Muscle of leg (tissue), 11 donors: ENCODE data around the gene TSBP1. TPM values are rescaled to one million over a fixed set of nuclear protein-coding genes. Genes with fewer than 3 reads are reported as not detected.

Source experiments
- DNase-seq: peaks from one replicate; pipeline ENCODE4 v3.0.0; 2013
- H3K27ac ChIP-seq: one replicate; pipeline ENCODE4 v1.5.1; 2013; ENCODE audit warnings: mild to moderate bottlenecking, low read length, control low read depth
- H3K27me3 ChIP-seq: one replicate; pipeline ENCODE4 v1.6.1; 2013; ENCODE audit warnings: low read length; ENCODE audit not compliant: control insufficient read depth, insufficient read depth
- H3K36me3 ChIP-seq: one replicate; pipeline ENCODE4 v1.6.1; 2013; ENCODE audit warnings: low read length; ENCODE audit not compliant: control insufficient read depth, insufficient read depth
- H3K4me1 ChIP-seq: one replicate; pipeline ENCODE4 v1.6.1; 2013; ENCODE audit warnings: low read length; ENCODE audit not compliant: control insufficient read depth, insufficient read depth
- H3K4me3 ChIP-seq: one replicate; pipeline ENCODE4 v1.5.1; 2013; ENCODE audit warnings: low read length, control low read depth
- H3K9me3 ChIP-seq: replicated peaks from 2 replicates; pipeline ENCODE4 v1.6.1; 2013; ENCODE audit warnings: low read depth, low read length; ENCODE audit not compliant: control insufficient read depth
- WGBS: methylation state at CpG from one replicate; pipeline ENCODE4 v1.1.5; 2013; ENCODE audit warnings: missing lambda C conversion rate; ENCODE audit not compliant: insufficient coverage; 5-methylcytosine and 5-hydroxymethylcytosine counted together
- polyA plus RNA-seq, 8 donors: library from polyadenylated mRNA; unstranded; fragments of 120-200 nt; gene quantifications; one replicate each; pipeline versions ENCODE4 v1.2.1 to v1.2.3, GENCODE V29; 2013; ENCODE audit warnings: inconsistent platforms in 1 of 8, low replicate concordance in 1 of 8; ENCODE audit not compliant: insufficient read length in 8 of 8, insufficient read depth in 1 of 8
- total RNA-seq: library from RNA; stranded (reverse); fragments of 120-200 nt; gene quantifications from one replicate; pipeline ENCODE4 v1.2.4, GENCODE V29; 2013

TSBP1 gene
- total and polyA plus RNA-seq, 9 donors = 0.07 to 0.09 TPM; not detected in 7

GRCh38 chr6:32252331-32253009 lies 119.2 kb downstream of the TSBP1 start:
- Histone ChIP-seq H3K4me1 (peaks cover 9% of the 10 kb centered on the region), H3K27me3 (no peaks in the 10 kb centered on the region), H3K36me3 (no peaks in the 10 kb centered on the region), H3K9me3 (no peaks in the 10 kb centered on the region), H3K4me3 (no peak overlapping the region), H3K27ac (no peak overlapping the region)
- WGBS = 67% methylated on average over 1 of the region's 2 CpGs
- peak; percentile 2 for DNase-seq

GRCh38 chr6:32249262-32249661 lies 122.4 kb downstream of the TSBP1 start:
- Histone ChIP-seq H3K4me1 (peaks cover 8% of the 10 kb centered on the region), H3K9me3 (no peaks in the 10 kb centered on the region), H3K27ac (no peak overlapping the region), H3K36me3 (no peaks in the 10 kb centered on the region), H3K27me3 (no peaks in the 10 kb centered on the region), H3K4me3 (no peak overlapping the region)
- no peak for DNase-seq
- WGBS = 92% methylated on average over 2 of the region's 2 CpGs

GRCh38 chr6:32247401-32247800 lies 124.3 kb downstream of the TSBP1 start:
- no peak for DNase-seq
- Histone ChIP-seq H3K4me1 (peaks cover 16% of the 10 kb centered on the region), H3K9me3 (no peaks in the 10 kb centered on the region), H3K27me3 (no peaks in the 10 kb centered on the region), H3K27ac (no peak overlapping the region), H3K4me3 (no peak overlapping the region), H3K36me3 (no peaks in the 10 kb centered on the region)
- no CpG with 5 or more reads among the region's 2 CpGs for WGBS

GRCh38 chr6:32244946-32245398 lies 126.7 kb downstream of the TSBP1 start:
- Histone ChIP-seq H3K4me3 (no peak overlapping the region), H3K9me3 (no peaks in the 10 kb centered on the region)

GRCh38 chr6:32244270-32244669 lies 127.4 kb downstream of the TSBP1 start:
- peak overlapping the region; percentile 13 for H3K27ac ChIP-seq
- H3K27me3 ChIP-seq = no peaks in the 10 kb centered on the region
- peak; percentile 58 for DNase-seq
- 63% methylated on average over 1 of the region's 4 CpGs for WGBS
- peaks cover 16% of the 10 kb centered on the region for H3K4me1 ChIP-seq
- H3K4me3 ChIP-seq = no peak overlapping the region
- no peaks in the 10 kb centered on the region for H3K9me3 ChIP-seq
- H3K36me3 ChIP-seq = no peaks in the 10 kb centered on the region

More at GRCh38 chr6:32244946-32245398, 126.7 kb downstream of the TSBP1 start:
- Histone ChIP-seq H3K4me1 (peaks cover 16% of the 10 kb centered on the region), H3K27me3 (no peaks in the 10 kb centered on the region), H3K27ac (peak overlapping the region; percentile 13), H3K36me3 (no peaks in the 10 kb centered on the region)
- peak; percentile 93 for DNase-seq
- 0% methylated on average over 8 of the region's 14 CpGs for WGBS

Other genes with a start within 250 kb of the TSBP1 start
- 11.7 TPM for gene ATF6B, start 243.7 kb downstream of the TSBP1 start, total RNA-seq
- 10 to 100 TPM; 38.3 to 53.3 (median 46.7) TPM for gene ATF6B, start 243.7 kb downstream of the TSBP1 start, polyA plus RNA-seq
- 4.5 TPM for gene FKBPL, start 241.6 kb downstream of the TSBP1 start, total RNA-seq
- 1 to 10 TPM; 4.0 to 6.0 (median 4.4) TPM for gene FKBPL, start 241.6 kb downstream of the TSBP1 start, polyA plus RNA-seq
- gene PRRT1, start 220.0 kb downstream of the TSBP1 start, total RNA-seq = 0.18 TPM
- gene PRRT1, start 220.0 kb downstream of the TSBP1 start, polyA plus RNA-seq = 1 to 10 TPM in 7 of 8 donors, under 1 TPM in 1; 0.71 to 2.3 (median 1.2) TPM
- gene PPT2, start 217.8 kb downstream of the TSBP1 start, total RNA-seq = 15.3 TPM
- gene PPT2, start 217.8 kb downstream of the TSBP1 start, polyA plus RNA-seq = 10 to 100 TPM; 23.7 to 35.7 (median 31.6) TPM
- gene EGFL8, start 207.3 kb downstream of the TSBP1 start, total RNA-seq = 28.9 TPM
- 10 to 100 TPM; 22.9 to 43.4 (median 27.7) TPM for gene EGFL8, start 207.3 kb downstream of the TSBP1 start, polyA plus RNA-seq
- 32.3 TPM for gene AGPAT1, start 195.8 kb downstream of the TSBP1 start, total RNA-seq
- 10 to 100 TPM; 55.4 to 71.7 (median 61.8) TPM for gene AGPAT1, start 195.8 kb downstream of the TSBP1 start, polyA plus RNA-seq
- 41.5 TPM for gene RNF5, start 193.5 kb downstream of the TSBP1 start, total RNA-seq
- gene RNF5, start 193.5 kb downstream of the TSBP1 start, polyA plus RNA-seq = 10 to 100 TPM; 46.9 to 57.5 (median 52.8) TPM
- gene AGER, start 187.7 kb downstream of the TSBP1 start, total RNA-seq = 3.7 TPM
- 10 to 100 TPM in 5 of 8 donors, 1 to 10 TPM in 3; 6.1 to 17.1 (median 10.9) TPM for gene AGER, start 187.7 kb downstream of the TSBP1 start, polyA plus RNA-seq
- 31.3 TPM for gene PBX2, start 181.7 kb downstream of the TSBP1 start, total RNA-seq
- 100 to 1,000 TPM in 7 of 8 donors, 10 to 100 TPM in 1; 91.7 to 123 (median 113) TPM for gene PBX2, start 181.7 kb downstream of the TSBP1 start, polyA plus RNA-seq
- 4.3 TPM for gene GPSM3, start 179.3 kb downstream of the TSBP1 start, total RNA-seq
- 1 to 10 TPM; 6.1 to 9.8 (median 7.7) TPM for gene GPSM3, start 179.3 kb downstream of the TSBP1 start, polyA plus RNA-seq
- gene NOTCH4, start 147.8 kb downstream of the TSBP1 start, total RNA-seq = 14.0 TPM
- gene NOTCH4, start 147.8 kb downstream of the TSBP1 start, polyA plus RNA-seq = 10 to 100 TPM; 15.9 to 30.4 (median 23.2) TPM
- not detected for gene BTNL2, start 35.3 kb upstream of the TSBP1 start, total RNA-seq
- under 1 TPM; 0.14 to 0.70 (median 0.42) TPM for gene BTNL2, start 35.3 kb upstream of the TSBP1 start, polyA plus RNA-seq
- gene HLA-DRA, start 68.0 kb upstream of the TSBP1 start, total RNA-seq = 30.7 TPM
- gene HLA-DRA, start 68.0 kb upstream of the TSBP1 start, polyA plus RNA-seq = 10 to 100 TPM; 19.9 to 34.2 (median 26.0) TPM
- 8.4 TPM for gene HLA-DRB5, start 158.4 kb upstream of the TSBP1 start, total RNA-seq
- gene HLA-DRB5, start 158.4 kb upstream of the TSBP1 start, polyA plus RNA-seq = 10 to 100 TPM in 2 of 8 donors, 1 to 10 TPM in 6; 2.3 to 15.3 (median 3.9) TPM
- gene HLA-DRB1, start 217.9 kb upstream of the TSBP1 start, total RNA-seq = 16.8 TPM
- 10 to 100 TPM in 4 of 8 donors, 1 to 10 TPM in 4; 4.3 to 16.5 (median 11.0) TPM for gene HLA-DRB1, start 217.9 kb upstream of the TSBP1 start, polyA plus RNA-seq